ENCODE results near the gene DNM3.

DNM3 gene

DNA sequence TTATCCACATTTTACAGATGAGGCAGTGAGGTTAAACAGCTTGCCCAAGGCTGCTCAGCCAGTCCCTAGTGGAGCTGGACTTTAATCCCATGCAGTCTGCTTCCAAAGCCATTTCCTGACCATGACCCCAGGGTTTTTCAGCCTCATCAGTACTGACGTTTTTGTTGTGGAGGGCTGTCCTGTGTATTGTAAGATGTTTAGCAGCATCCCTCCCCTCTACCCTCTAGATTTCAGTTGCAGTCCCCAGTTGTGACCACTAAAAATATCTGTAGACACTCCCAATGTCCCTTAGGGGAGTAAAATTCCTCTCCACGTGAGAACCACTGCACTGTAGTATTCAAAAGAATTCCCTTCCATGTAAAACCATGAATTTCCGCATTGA is 549.0 kb downstream of the DNM3 start:
- peaks cover 25% of the 10 kb centered on the region for H3K4me1 ChIP-seq (ENCODE audit: low read length)
- H3K9me3 ChIP-seq (replicated peaks; ENCODE audit: insufficient read depth, low read length): no peaks in the 10 kb centered on the region
- peaks cover 58% of the 10 kb centered on the region for H3K27me3 ChIP-seq (replicated peaks; ENCODE audit: insufficient read depth, low read length)
- peak overlapping the region; percentile 55 for H3K4me2 ChIP-seq (ENCODE audit: low read depth, low read length)
- H3K9me2 ChIP-seq (replicated peaks; ENCODE audit: insufficient read depth, low read length): no peaks in the 10 kb centered on the region
- no peaks in the 10 kb centered on the region for H3K79me2 ChIP-seq (ENCODE audit: low read length)
- H2AFZ ChIP-seq (ENCODE audit: low read length): no peak overlapping the region
- no peak for DNase-seq
- no peak overlapping the region for H3K9ac ChIP-seq (ENCODE audit: low read length)
- no peak overlapping the region for H3K27ac ChIP-seq (ENCODE audit: low read length)
- peaks cover 10% of the 10 kb centered on the region for H3F3A ChIP-seq (ENCODE audit: insufficient read depth, low read length)
- H4K20me1 ChIP-seq (ENCODE audit: insufficient read depth, low read length): 0 out of 2 replicates have a peak, but pooled peaks cover 3% of the 10 kb centered on the region
- no peak for TF ChIP-seq CTCF (IDR thresholded peaks at IDR 0.05; ENCODE audit: low read length)
- TF ChIP-seq EZH2 (optimal IDR thresholded peaks at IDR 0.05; ENCODE audit: low read depth, low read length): no peak
- H3K36me3 ChIP-seq (replicated peaks; ENCODE audit: insufficient read depth, low read length): no peaks in the 10 kb centered on the region
- no peak overlapping the region for H3K4me3 ChIP-seq (ENCODE audit: low read length)

DNA sequence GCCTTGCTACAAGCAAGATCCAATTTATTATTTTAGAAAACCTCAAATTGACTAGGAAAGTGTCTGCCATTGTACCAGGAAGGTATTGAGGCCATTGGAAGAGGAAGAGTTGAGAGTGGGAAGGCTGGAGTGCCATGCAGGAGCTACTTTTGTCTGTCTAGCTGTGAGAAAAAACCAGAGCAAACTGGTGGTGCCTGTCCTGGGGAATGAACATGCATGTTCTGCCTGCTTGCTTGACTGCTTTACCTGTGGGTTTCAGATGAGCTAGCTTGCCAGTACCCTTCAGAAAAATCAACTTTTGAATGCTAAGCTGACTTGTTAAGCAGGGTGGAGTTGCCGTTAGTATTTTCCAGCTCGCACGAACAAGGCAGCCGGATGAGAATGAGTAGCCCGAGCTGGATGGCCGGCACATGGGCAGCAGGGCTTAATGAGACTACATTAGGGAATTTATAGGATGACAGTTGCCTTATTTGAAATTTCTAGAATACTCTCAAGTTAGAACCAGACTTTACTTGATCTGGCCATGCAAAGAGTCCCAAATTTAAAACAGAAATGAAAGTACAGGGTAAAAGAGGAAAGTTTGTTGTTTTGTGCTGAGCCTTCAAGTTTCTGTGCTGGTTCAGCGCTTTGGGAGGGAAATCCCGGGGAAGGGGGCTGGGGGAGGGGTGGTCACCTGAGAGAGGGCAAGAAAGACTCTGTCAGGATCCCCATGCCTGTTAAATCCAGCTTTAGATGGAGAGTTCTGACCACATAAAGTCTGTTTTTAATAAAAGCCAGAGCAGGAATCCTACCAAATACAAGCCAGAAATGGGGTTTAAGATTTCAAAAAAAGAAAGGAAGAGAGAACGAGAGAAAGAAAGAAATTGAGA is 549.6 kb downstream of the DNM3 start:
- peak; percentile 25 for DNase-seq
- H4K20me1 ChIP-seq (ENCODE audit: insufficient read depth, low read length): 0 out of 2 replicates have a peak, but pooled peaks cover 3% of the 10 kb centered on the region
- H3K27me3 ChIP-seq (replicated peaks; ENCODE audit: insufficient read depth, low read length): peaks cover 61% of the 10 kb centered on the region
- no peaks in the 10 kb centered on the region for H3K9me3 ChIP-seq (replicated peaks; ENCODE audit: insufficient read depth, low read length)
- H3K9ac ChIP-seq (ENCODE audit: low read length): no peak overlapping the region
- no peak overlapping the region for H2AFZ ChIP-seq (ENCODE audit: low read length)
- no peaks in the 10 kb centered on the region for H3K36me3 ChIP-seq (replicated peaks; ENCODE audit: insufficient read depth, low read length)
- H3K4me3 ChIP-seq (ENCODE audit: low read length): peak overlapping the region; percentile 26; the same call in 1 of the 2 replicates
- peak overlapping the region; percentile 55 for H3K4me2 ChIP-seq (ENCODE audit: low read depth, low read length)
- peaks cover 25% of the 10 kb centered on the region for H3K4me1 ChIP-seq (ENCODE audit: low read length)
- TF ChIP-seq EZH2 (optimal IDR thresholded peaks at IDR 0.05; ENCODE audit: low read depth, low read length) (no peak), EZH2phosphoT487 (IDR thresholded peaks at IDR 0.05; ENCODE audit: low read length) (no peak), CTCF (IDR thresholded peaks at IDR 0.05; ENCODE audit: low read length) (no peak)
- peaks cover 10% of the 10 kb centered on the region for H3F3A ChIP-seq (ENCODE audit: insufficient read depth, low read length)
- no peaks in the 10 kb centered on the region for H3K79me2 ChIP-seq (ENCODE audit: low read length)
- no peak overlapping the region for H3K27ac ChIP-seq (ENCODE audit: low read length)
- no peaks in the 10 kb centered on the region for H3K9me2 ChIP-seq (replicated peaks; ENCODE audit: insufficient read depth, low read length)

- no peak overlapping the region for H2AFZ ChIP-seq (ENCODE audit: low read length)
- no peak for DNase-seq
- no peak overlapping the region for H3K27ac ChIP-seq (ENCODE audit: low read length)
Observed at GRCh38 chr1:172391976-172392375, 550.7 kb downstream of the DNM3 start.

More at GRCh38 chr1:172391976-172392375, 550.7 kb downstream of the DNM3 start:
- Histone ChIP-seq H4K20me1 (ENCODE audit: insufficient read depth, low read length) (0 out of 2 replicates have a peak, but pooled peaks cover 3% of the 10 kb centered on the region), H3K4me3 (ENCODE audit: low read length) (no peak overlapping the region), H3K9ac (ENCODE audit: low read length) (no peak overlapping the region), H3K4me1 (ENCODE audit: low read length) (peaks cover 25% of the 10 kb centered on the region), H3F3A (ENCODE audit: insufficient read depth, low read length) (peaks cover 10% of the 10 kb centered on the region), H3K79me2 (ENCODE audit: low read length) (no peaks in the 10 kb centered on the region), H3K9me3 (replicated peaks; ENCODE audit: insufficient read depth, low read length) (no peaks in the 10 kb centered on the region), H3K36me3 (replicated peaks; ENCODE audit: insufficient read depth, low read length) (no peaks in the 10 kb centered on the region), H3K4me2 (ENCODE audit: low read depth, low read length) (no peak overlapping the region), H3K27me3 (replicated peaks; ENCODE audit: insufficient read depth, low read length) (peaks cover 72% of the 10 kb centered on the region), H3K9me2 (replicated peaks; ENCODE audit: insufficient read depth, low read length) (no peaks in the 10 kb centered on the region)
- TF ChIP-seq EZH2phosphoT487 (IDR thresholded peaks at IDR 0.05; ENCODE audit: low read length) (no peak), EZH2 (optimal IDR thresholded peaks at IDR 0.05; ENCODE audit: low read depth, low read length) (no peak), CTCF (IDR thresholded peaks at IDR 0.05; ENCODE audit: low read length) (no peak)
